ENCODE results near the gene PRPF40A.

Gene PRPF40A

DNA sequence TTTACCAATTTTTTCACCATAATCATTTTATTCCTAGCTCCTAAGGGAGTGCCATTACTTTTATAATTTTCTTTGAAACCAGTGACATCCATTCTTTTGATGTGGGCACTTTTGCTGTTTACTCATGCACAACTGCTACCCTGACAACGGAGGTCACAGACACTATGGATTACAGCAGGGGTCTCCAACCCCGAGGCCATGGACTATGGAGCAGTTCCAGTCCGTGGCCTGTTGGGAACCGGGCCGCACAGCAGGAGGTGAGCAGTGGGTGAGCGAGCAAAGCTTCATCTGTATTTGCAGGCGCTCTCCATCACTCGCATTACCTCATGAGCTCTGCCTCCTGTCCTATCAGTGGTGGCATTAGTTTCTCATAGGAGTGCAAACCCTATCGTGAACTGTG, 34.6 kb downstream of the PRPF40A start (continued):
- TF ChIP-seq, protein P1, sequence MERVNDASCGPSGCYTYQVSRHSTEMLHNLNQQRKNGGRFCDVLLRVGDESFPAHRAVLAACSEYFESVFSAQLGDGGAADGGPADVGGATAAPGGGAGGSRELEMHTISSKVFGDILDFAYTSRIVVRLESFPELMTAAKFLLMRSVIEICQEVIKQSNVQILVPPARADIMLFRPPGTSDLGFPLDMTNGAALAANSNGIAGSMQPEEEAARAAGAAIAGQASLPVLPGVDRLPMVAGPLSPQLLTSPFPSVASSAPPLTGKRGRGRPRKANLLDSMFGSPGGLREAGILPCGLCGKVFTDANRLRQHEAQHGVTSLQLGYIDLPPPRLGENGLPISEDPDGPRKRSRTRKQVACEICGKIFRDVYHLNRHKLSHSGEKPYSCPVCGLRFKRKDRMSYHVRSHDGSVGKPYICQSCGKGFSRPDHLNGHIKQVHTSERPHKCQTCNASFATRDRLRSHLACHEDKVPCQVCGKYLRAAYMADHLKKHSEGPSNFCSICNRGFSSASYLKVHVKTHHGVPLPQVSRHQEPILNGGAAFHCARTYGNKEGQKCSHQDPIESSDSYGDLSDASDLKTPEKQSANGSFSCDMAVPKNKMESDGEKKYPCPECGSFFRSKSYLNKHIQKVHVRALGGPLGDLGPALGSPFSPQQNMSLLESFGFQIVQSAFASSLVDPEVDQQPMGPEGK (CRISPR knock-in tag; IDR thresholded peaks at IDR 0.05; ENCODE audit: borderline replicate concordance) = no peak
- no peak for TF ChIP-seq CSDC2 (CRISPR knock-in tag; IDR thresholded peaks at IDR 0.05)
- no peak for TF ChIP-seq BACH2 (CRISPR knock-in tag; IDR thresholded peaks at IDR 0.05; ENCODE audit: borderline replicate concordance)
- no peak for TF ChIP-seq ISL1 (CRISPR knock-in tag; IDR thresholded peaks at IDR 0.05)
- TF ChIP-seq GLIS3 (CRISPR knock-in tag; IDR thresholded peaks at IDR 0.05) = no peak
- TF ChIP-seq RARB (CRISPR knock-in tag; IDR thresholded peaks at IDR 0.05) = no peak
- TF ChIP-seq ZFP30 (CRISPR knock-in tag; IDR thresholded peaks at IDR 0.05) = no peak
- TF ChIP-seq, protein P2, sequence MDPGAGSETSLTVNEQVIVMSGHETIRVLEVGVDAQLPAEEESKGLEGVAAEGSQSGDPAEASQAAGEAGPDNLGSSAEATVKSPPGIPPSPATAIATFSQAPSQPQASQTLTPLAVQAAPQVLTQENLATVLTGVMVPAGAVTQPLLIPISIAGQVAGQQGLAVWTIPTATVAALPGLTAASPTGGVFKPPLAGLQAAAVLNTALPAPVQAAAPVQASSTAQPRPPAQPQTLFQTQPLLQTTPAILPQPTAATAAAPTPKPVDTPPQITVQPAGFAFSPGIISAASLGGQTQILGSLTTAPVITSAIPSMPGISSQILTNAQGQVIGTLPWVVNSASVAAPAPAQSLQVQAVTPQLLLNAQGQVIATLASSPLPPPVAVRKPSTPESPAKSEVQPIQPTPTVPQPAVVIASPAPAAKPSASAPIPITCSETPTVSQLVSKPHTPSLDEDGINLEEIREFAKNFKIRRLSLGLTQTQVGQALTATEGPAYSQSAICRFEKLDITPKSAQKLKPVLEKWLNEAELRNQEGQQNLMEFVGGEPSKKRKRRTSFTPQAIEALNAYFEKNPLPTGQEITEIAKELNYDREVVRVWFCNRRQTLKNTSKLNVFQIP (CRISPR knock-in tag; IDR thresholded peaks at IDR 0.05; ENCODE audit: borderline replicate concordance, low read depth) = no peak

DNA sequence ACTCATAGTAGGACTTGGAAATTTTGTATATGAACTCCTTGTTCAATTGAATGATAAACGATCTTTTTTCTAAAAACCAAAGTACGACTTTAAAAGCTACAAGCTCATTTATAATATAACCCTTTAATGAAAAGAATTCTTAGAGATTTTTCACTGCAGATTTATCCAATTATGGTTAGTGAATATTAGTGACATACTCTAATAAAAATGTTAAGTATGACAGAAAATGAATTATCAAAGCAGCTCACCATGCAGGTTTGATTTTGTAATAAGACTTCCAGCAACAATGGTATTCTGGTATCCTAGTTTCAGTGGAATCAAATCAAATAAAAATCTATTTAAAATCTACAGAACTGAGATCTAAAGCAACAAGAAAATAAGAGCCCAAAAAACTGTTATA, 38.5 kb downstream of the PRPF40A start:
- TF ChIP-seq, protein P2 (CRISPR knock-in tag; IDR thresholded peaks at IDR 0.05; ENCODE audit: borderline replicate concordance, low read depth) = no peak
- TF ChIP-seq ZNF8 (CRISPR knock-in tag; IDR thresholded peaks at IDR 0.05) (no peak), ISL1 (CRISPR knock-in tag; IDR thresholded peaks at IDR 0.05) (peak; percentile 83), TCF4 (CRISPR knock-in tag; IDR thresholded peaks at IDR 0.05; ENCODE audit: borderline replicate concordance) (no peak), RARB (CRISPR knock-in tag; IDR thresholded peaks at IDR 0.05) (no peak), SNAI2 (CRISPR knock-in tag; IDR thresholded peaks at IDR 0.05) (no peak), TOX (CRISPR knock-in tag; IDR thresholded peaks at IDR 0.05; ENCODE audit: borderline replicate concordance) (no peak), PPARA (CRISPR knock-in tag; IDR thresholded peaks at IDR 0.05; ENCODE audit: borderline replicate concordance) (no peak)
- TF ChIP-seq, protein P1 (CRISPR knock-in tag; IDR thresholded peaks at IDR 0.05; ENCODE audit: borderline replicate concordance) = no peak
- TF ChIP-seq, protein P3, sequence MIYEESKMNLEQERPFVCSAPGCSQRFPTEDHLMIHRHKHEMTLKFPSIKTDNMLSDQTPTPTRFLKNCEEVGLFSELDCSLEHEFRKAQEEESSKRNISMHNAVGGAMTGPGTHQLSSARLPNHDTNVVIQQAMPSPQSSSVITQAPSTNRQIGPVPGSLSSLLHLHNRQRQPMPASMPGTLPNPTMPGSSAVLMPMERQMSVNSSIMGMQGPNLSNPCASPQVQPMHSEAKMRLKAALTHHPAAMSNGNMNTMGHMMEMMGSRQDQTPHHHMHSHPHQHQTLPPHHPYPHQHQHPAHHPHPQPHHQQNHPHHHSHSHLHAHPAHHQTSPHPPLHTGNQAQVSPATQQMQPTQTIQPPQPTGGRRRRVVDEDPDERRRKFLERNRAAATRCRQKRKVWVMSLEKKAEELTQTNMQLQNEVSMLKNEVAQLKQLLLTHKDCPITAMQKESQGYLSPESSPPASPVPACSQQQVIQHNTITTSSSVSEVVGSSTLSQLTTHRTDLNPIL (CRISPR knock-in tag; IDR thresholded peaks at IDR 0.05; ENCODE audit: low read depth) = peak; percentile 63
- ATAC-seq = peak; percentile 53

DNA sequence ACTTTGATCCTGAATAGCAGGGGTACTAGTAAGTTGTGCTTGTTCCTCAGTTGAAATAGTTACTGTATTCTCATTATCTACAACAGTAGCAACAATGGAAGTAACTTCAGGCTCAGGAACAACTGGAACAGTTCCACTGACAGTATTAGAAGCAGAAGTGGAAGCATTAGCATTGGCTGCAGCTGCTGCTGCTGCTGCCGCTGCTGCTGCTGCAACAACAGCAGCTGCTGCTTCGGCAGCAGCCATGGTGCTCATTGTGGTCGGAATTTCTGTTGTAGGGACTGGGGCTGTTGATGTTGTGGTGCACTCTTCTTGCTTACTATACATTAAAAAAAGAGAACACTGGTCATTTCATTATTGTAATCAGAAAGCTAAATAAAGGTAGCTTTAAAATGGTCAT, 40.8 kb downstream of the PRPF40A start:
- ATAC-seq = 0 out of 3 replicates have a peak, but pooled peaks have one; percentile 29
- TF ChIP-seq TOX (CRISPR knock-in tag; IDR thresholded peaks at IDR 0.05; ENCODE audit: borderline replicate concordance) (no peak), ZNF8 (CRISPR knock-in tag; IDR thresholded peaks at IDR 0.05) (no peak), GLIS3 (CRISPR knock-in tag; IDR thresholded peaks at IDR 0.05) (no peak), ZC3H10 (CRISPR knock-in tag; IDR thresholded peaks at IDR 0.05) (no peak), CSDC2 (CRISPR knock-in tag; IDR thresholded peaks at IDR 0.05) (no peak), RARB (CRISPR knock-in tag; IDR thresholded peaks at IDR 0.05) (no peak)
- TF ChIP-seq, protein P3 (CRISPR knock-in tag; IDR thresholded peaks at IDR 0.05; ENCODE audit: low read depth) = no peak
- TF ChIP-seq, protein P2 (CRISPR knock-in tag; IDR thresholded peaks at IDR 0.05; ENCODE audit: borderline replicate concordance, low read depth) = no peak
- TF ChIP-seq, protein P1 (CRISPR knock-in tag; IDR thresholded peaks at IDR 0.05; ENCODE audit: borderline replicate concordance) = no peak
